Measurements from ENCODE around the gene HSD11B1. TPM values are rescaled to one million over a fixed set of nuclear protein-coding genes. Genes with fewer than 3 reads are reported as not detected.

HSD11B1 gene
- total and polyA plus RNA-seq, 2 experiments from 2014 or later, result not detected

DNA sequence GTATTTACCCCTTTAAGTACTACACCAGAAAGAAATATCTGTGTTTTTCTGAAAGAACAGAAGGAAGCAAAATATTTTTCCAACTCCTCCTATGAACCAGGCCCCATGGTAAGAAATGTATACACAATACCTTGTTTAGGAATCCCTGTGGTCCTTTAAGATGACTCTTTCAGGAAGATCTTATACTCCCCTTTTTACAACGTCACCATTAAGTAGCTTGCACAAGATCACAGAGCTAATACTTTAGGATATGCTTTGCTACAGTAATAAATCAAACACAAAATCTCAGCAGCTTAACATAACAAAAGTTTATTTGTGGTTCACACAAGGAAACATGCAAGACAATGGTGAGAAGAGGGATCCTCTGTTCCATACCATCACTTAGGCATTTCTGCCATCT lies 43.6 kb upstream of the HSD11B1 start:
- H3K4me1 ChIP-seq (ENCODE audit: low read depth), result peaks cover 5% of the 10 kb centered on the region
- no peak for DNase-seq (ENCODE audit: low read depth in 1 of 2, low spot score in 1 of 2)
- no peak overlapping the region for H3K4me3 ChIP-seq
- no peaks in the 10 kb centered on the region for H3K9me3 ChIP-seq (ENCODE audit: low read depth)
- no peaks in the 10 kb centered on the region for H3K36me3 ChIP-seq
- TF ChIP-seq, protein P1, sequence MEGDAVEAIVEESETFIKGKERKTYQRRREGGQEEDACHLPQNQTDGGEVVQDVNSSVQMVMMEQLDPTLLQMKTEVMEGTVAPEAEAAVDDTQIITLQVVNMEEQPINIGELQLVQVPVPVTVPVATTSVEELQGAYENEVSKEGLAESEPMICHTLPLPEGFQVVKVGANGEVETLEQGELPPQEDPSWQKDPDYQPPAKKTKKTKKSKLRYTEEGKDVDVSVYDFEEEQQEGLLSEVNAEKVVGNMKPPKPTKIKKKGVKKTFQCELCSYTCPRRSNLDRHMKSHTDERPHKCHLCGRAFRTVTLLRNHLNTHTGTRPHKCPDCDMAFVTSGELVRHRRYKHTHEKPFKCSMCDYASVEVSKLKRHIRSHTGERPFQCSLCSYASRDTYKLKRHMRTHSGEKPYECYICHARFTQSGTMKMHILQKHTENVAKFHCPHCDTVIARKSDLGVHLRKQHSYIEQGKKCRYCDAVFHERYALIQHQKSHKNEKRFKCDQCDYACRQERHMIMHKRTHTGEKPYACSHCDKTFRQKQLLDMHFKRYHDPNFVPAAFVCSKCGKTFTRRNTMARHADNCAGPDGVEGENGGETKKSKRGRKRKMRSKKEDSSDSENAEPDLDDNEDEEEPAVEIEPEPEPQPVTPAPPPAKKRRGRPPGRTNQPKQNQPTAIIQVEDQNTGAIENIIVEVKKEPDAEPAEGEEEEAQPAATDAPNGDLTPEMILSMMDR (IDR thresholded peaks at IDR 0.05; ENCODE audit: low read depth, low read length), result no peak
- H3K27ac ChIP-seq, result no peak overlapping the region
- H3K27me3 ChIP-seq, result no peaks in the 10 kb centered on the region

GRCh38 chr1:209662879-209663327 lies 41.7 kb upstream of the HSD11B1 start:
- H3K4me1 ChIP-seq (ENCODE audit: low read depth), result peaks cover 5% of the 10 kb centered on the region
- no peaks in the 10 kb centered on the region for H3K9me3 ChIP-seq (ENCODE audit: low read depth)
- DNase-seq (ENCODE audit: low read depth in 1 of 2, low spot score in 1 of 2), result no peak
- TF ChIP-seq, protein P1 (IDR thresholded peaks at IDR 0.05; ENCODE audit: low read depth, low read length), result no peak
- no peak overlapping the region for H3K4me3 ChIP-seq
- no peaks in the 10 kb centered on the region for H3K27me3 ChIP-seq
- no peak overlapping the region for H3K27ac ChIP-seq
- no peaks in the 10 kb centered on the region for H3K36me3 ChIP-seq

GRCh38 chr1:209667103-209667502 lies 37.5 kb upstream of the HSD11B1 start:
- TF ChIP-seq, protein P1 (IDR thresholded peaks at IDR 0.05; ENCODE audit: low read depth, low read length), result no peak
- no peaks in the 10 kb centered on the region for H3K4me1 ChIP-seq (ENCODE audit: low read depth)
- no peak overlapping the region for H3K27ac ChIP-seq
- H3K4me3 ChIP-seq, result no peak overlapping the region
- H3K36me3 ChIP-seq, result no peaks in the 10 kb centered on the region
- no peaks in the 10 kb centered on the region for H3K9me3 ChIP-seq (ENCODE audit: low read depth)
- no peak for DNase-seq (ENCODE audit: low read depth in 1 of 2, low spot score in 1 of 2)
- peaks cover 8% of the 10 kb centered on the region for H3K27me3 ChIP-seq

DNA sequence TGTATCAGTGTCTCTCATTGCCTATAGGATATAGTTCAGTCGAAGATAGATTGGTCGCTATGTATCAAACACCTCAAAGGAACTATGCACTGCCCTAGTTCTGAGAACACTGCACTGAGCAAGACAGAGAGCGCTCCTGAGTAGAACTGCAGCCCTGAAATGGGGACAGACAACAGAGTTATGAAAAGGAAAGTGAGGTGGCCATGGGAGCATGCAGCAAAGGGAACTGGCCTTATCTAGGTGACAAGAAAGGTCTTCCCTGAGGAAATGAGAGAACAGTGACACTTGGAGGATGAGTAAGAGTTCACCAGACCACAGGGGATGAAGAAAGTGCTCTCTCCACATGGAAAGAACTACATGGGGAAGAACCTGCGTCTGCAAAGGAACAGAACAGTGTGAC lies 36.9 kb upstream of the HSD11B1 start:
- TF ChIP-seq, protein P1 (IDR thresholded peaks at IDR 0.05; ENCODE audit: low read depth, low read length), result no peak
- Histone ChIP-seq H3K27me3 (peaks cover 10% of the 10 kb centered on the region), H3K4me1 (ENCODE audit: low read depth) (no peaks in the 10 kb centered on the region), H3K9me3 (ENCODE audit: low read depth) (no peaks in the 10 kb centered on the region), H3K36me3 (no peaks in the 10 kb centered on the region), H3K27ac (no peak overlapping the region), H3K4me3 (no peak overlapping the region)
- no peak for DNase-seq (ENCODE audit: low read depth in 1 of 2, low spot score in 1 of 2)

DNA sequence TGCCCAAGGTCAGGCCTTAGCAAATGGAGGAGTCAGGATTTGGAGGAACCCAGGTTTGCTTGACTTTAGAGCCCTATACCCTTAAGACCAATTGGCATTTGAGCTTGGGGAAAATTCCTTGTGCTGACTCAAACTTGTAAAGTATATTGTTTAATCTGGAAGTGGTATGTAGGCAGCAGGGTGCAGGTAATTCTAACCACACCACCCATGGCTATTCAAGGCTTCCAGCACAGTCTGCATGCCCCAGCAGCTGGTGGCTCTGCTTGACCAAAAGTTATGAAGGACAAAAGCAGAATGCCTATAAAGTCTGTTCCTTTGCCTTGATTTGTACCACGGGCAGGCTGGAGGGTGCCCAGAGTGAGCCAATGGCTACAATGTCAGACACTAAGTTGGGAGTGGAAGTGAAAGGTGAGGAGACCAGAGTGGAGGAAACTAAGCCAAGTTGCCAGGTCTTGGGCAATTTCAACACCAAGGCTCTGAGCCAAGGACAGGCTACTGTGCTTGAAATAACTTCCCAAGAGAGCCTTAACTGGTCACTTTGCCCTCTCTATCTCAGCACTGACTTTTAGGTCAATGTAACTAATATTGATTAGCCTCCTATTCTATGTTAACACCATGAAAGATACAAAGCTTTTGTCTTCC lies 34.1 kb upstream of the HSD11B1 start:
- Histone ChIP-seq H3K9me3 (ENCODE audit: low read depth) (no peaks in the 10 kb centered on the region), H3K27me3 (peaks cover 23% of the 10 kb centered on the region), H3K36me3 (no peaks in the 10 kb centered on the region), H3K27ac (no peak overlapping the region), H3K4me1 (ENCODE audit: low read depth) (peaks cover 14% of the 10 kb centered on the region), H3K4me3 (no peak overlapping the region)
- TF ChIP-seq, protein P1 (IDR thresholded peaks at IDR 0.05; ENCODE audit: low read depth, low read length), result no peak
- DNase-seq (ENCODE audit: low read depth in 1 of 2, low spot score in 1 of 2), result no peak
